Measurements from ENCODE around the gene PTPRS.

The PTPRS gene

DNA sequence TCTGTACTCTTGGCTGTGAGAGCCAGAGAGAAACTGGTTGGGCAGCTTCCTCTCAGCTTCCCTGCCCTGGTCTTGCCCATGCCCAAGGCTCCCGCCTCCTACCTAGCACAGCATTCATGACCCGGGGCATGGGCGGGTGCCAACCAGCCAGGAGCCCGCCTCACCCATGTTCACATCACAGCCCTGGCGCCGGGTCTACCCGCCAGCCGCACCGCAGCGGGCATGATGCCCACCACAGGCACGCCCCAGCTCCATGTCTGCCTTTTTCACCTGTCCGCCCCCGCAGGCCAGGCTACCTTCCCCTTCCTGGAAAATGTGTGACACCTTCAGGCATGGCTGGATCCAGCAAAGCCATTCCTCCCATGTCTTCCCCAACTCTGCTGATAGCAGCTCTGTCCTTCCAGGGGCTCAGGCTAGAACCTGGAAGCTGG is 42.1 kb downstream of the PTPRS start:
- CTCF ChIA-PET: no interaction called here
- POLR2A ChIA-PET: no interaction called here
- no peak for DNase-seq (ENCODE audit: extremely low spot score)
- TF ChIP-seq FOXM1 (IDR thresholded peaks at IDR 0.05; ENCODE audit: borderline replicate concordance) (no peak), FOXK2 (IDR thresholded peaks at IDR 0.05) (no peak), FOXA1 (IDR thresholded peaks at IDR 0.05) (no peak), ELF4 (IDR thresholded peaks at IDR 0.05) (no peak), BHLHE40 (IDR thresholded peaks at IDR 0.05; ENCODE audit: borderline replicate concordance) (no peak), LEF1 (IDR thresholded peaks at IDR 0.05; ENCODE audit: borderline replicate concordance) (no peak), TARDBP (IDR thresholded peaks at IDR 0.05) (no peak), SP1 (IDR thresholded peaks at IDR 0.05) (no peak)

DNA sequence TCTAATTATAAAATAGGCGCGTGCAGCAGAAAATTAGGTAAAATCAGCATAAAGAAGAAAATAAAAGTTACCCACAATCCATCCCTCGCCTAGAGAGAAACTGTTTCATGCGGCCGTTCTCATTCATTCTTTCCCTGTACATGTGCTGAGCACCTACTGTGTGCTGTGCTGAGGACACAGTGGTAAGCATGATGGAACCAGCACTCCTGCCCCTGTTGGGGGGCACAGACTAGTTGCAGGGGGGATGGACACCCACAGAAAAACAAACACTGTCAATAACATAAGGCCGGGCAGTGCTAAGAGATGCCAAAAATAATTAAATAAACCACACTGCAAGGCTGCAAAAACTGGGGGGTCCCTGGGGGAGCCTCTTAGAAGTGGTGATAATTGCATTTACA is 43.3 kb downstream of the PTPRS start:
- TF ChIP-seq BHLHE40 (IDR thresholded peaks at IDR 0.05; ENCODE audit: borderline replicate concordance) (no peak), LEF1 (IDR thresholded peaks at IDR 0.05; ENCODE audit: borderline replicate concordance) (no peak), ELF4 (IDR thresholded peaks at IDR 0.05) (no peak), TARDBP (IDR thresholded peaks at IDR 0.05) (no peak), SUZ12 (IDR thresholded peaks at IDR 0.05) (no peak), NFRKB (IDR thresholded peaks at IDR 0.05) (no peak), FOXA1 (IDR thresholded peaks at IDR 0.05) (no peak), FOXM1 (IDR thresholded peaks at IDR 0.05; ENCODE audit: borderline replicate concordance) (no peak), SP1 (IDR thresholded peaks at IDR 0.05) (no peak), ARNT (IDR thresholded peaks at IDR 0.05) (no peak)
- TF ChIP-seq, protein P1, sequence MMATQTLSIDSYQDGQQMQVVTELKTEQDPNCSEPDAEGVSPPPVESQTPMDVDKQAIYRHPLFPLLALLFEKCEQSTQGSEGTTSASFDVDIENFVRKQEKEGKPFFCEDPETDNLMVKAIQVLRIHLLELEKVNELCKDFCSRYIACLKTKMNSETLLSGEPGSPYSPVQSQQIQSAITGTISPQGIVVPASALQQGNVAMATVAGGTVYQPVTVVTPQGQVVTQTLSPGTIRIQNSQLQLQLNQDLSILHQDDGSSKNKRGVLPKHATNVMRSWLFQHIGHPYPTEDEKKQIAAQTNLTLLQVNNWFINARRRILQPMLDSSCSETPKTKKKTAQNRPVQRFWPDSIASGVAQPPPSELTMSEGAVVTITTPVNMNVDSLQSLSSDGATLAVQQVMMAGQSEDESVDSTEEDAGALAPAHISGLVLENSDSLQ (IDR thresholded peaks at IDR 0.05): no peak
- DNase-seq (ENCODE audit: extremely low spot score): no peak
- CTCF ChIA-PET: interaction anchor here (0.5 kb wide), 1 partner anchor 312 kb away, joined by 5 read pairs; no protein-coding TSS in a partner anchor
- POLR2A ChIA-PET: no interaction called here

DNA sequence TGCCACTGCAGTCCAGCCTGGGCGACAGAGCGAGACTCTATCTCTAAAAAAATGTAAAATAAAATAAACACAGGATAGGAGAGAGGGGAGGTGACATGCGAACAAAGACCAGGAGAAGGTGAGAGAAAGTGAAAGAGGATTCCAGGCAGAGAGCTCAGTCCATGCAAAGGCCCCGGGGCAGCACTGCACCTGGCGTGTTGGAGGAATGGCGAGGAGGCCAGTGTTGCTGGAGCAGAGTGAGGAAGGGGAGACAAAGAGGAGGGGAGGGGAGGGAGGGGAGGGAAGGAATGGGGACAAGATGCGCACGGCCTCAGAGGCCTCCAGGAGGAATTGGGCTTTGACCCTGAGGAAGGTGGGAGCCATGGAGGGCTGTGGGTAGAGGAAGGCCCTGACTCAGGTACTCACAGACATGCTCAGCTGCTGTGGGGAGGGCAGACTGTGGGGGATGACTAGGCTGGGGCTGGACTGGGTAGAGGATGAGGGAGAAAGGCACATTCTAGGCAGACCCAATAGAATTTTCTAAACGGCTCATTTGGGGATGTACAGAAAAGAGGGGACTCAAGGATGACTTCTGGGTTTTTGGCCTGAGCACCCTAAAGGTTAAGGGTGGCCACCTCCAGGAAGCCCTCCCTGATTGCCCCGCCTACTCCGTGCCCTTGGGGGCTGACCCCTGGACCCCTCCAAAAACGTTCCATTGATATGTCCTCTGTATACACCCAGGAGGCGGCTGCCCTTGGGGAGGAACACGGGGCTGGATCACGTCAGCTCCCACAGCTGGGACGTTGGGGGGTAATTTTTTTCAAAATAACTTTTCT is 43.9 kb downstream of the PTPRS start:
- ChIA-PET CTCF (interaction anchor here (0.5 kb wide), 1 partner anchor 311 kb away, joined by 5 read pairs; no protein-coding TSS in a partner anchor), POLR2A (no interaction called here)
- no peak for TF ChIP-seq FOXM1 (IDR thresholded peaks at IDR 0.05; ENCODE audit: borderline replicate concordance)
- no peak for TF ChIP-seq TARDBP (IDR thresholded peaks at IDR 0.05)
- TF ChIP-seq NFRKB (IDR thresholded peaks at IDR 0.05): no peak
- TF ChIP-seq L3MBTL2 (conservative IDR thresholded peaks at IDR 0.05): no peak
- TF ChIP-seq LEF1 (IDR thresholded peaks at IDR 0.05; ENCODE audit: borderline replicate concordance): no peak
- TF ChIP-seq FOXK2 (IDR thresholded peaks at IDR 0.05): no peak
- TF ChIP-seq SP1 (IDR thresholded peaks at IDR 0.05): no peak
- no peak for TF ChIP-seq ARNT (IDR thresholded peaks at IDR 0.05)
- no peak for TF ChIP-seq BHLHE40 (IDR thresholded peaks at IDR 0.05; ENCODE audit: borderline replicate concordance)
- TF ChIP-seq, protein P1 (IDR thresholded peaks at IDR 0.05): no peak
- no peak for DNase-seq (ENCODE audit: extremely low spot score)

DNA sequence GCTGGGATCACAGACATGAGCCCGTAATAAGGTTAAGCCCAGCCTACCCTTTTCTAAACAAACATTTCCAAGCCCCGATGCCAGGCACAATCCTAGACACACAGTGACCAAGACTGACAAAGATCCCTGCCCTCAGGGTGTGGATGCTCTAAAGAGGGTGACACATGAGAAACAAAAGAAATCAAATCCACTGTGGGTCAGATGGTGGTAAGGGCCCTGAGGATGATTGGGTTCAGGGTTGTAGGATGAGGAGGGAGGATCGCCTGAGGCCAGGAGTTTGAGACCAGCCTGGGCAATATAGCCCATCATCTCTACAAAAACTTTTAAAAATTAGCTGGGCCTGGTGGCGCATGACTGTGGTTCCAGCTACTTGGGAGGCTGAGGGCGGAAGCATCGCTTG is 44.6 kb downstream of the PTPRS start:
- ChIA-PET POLR2A (no interaction called here), CTCF (no interaction called here)
- DNase-seq (ENCODE audit: extremely low spot score): no peak
- no peak for TF ChIP-seq FOXK2 (IDR thresholded peaks at IDR 0.05)
- TF ChIP-seq ZNF384 (IDR thresholded peaks at IDR 0.05): no peak
- TF ChIP-seq, protein P1 (IDR thresholded peaks at IDR 0.05): no peak
- TF ChIP-seq TARDBP (IDR thresholded peaks at IDR 0.05): no peak
- no peak for TF ChIP-seq HDGF (IDR thresholded peaks at IDR 0.05; ENCODE audit: borderline replicate concordance)
- TF ChIP-seq LEF1 (IDR thresholded peaks at IDR 0.05; ENCODE audit: borderline replicate concordance): no peak
- TF ChIP-seq ELF4 (IDR thresholded peaks at IDR 0.05): no peak
- TF ChIP-seq SP1 (IDR thresholded peaks at IDR 0.05): no peak

DNA sequence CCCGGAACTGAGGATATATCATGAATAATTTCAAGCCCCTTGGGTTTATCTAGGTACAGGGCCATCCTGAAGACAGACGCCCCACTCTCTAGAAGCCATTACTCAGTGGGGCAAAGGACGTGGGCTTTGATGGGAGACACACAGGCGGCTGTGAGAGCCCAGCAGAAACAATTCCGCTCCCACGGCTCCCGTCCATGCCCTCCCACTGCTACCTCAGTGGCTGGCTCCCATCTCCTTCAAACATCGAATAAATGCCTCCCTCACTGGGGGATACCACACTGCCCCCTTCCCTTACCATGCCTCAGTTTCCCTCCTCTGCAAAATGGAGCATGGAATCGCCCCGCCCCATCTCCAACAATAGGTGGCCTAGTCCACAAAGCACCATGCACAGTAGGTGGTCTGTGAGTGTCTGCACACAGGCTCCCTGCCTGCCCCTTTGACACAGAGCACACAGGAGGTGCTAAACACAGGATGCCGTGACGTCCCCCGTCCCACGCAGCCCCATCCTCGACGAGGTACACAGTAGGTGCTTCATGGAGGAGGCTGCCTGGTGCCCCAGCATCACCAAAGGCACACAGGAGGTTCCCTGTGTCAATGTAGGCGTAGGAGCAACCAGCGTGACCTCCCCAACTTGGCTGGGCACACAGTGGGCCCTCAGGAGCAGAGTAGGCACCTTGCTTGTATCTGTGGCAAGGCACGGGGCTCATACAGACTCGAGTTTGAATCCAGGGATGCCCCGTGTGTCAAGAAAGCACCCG is 46.0 kb downstream of the PTPRS start:
- POLR2A ChIA-PET: no interaction called here
- TF ChIP-seq L3MBTL2 (conservative IDR thresholded peaks at IDR 0.05): no peak
- no peak for TF ChIP-seq ZNF384 (IDR thresholded peaks at IDR 0.05)
- TF ChIP-seq LEF1 (IDR thresholded peaks at IDR 0.05; ENCODE audit: borderline replicate concordance): no peak
- CTCF ChIA-PET: no interaction called here
- DNase-seq (ENCODE audit: extremely low spot score): no peak

DNA sequence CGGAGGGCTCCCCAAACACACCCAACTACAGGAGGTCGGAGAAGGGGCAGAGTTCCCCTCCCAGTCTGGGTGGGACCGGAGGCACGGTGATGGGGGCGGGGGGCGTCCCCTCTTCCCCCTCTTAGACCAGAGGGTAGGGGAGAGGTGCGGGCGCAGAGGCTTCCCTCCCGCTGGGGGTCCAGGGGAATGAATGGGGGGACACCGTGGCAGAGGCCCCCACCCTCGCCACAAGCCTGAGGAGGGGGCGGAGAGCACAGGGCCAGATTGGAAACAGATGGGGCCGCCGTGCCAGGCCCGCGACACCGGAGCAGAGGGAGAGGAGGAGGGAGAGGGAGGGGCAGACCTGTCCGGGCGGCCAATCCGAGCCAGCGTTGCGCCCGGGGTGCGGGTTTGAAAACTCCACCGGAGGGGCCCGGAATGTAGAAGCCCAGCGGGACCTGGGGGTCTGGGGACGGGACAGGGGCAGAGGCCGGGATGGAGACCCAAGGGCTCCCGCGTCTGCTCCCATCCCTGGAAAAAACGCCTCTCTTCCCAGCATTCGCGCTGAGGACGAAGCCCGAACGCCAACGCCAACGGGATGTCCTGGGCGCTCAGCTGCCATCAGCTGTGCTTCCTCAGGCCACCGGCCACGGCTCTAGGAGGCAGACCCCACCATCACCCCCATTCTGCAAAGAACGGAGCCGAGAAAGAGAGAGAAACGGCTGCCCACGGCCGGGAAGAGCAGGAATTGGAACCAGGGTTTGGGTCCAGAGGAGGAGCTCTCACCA is 46.8 kb downstream of the PTPRS start:
- POLR2A ChIA-PET: interaction anchor here (0.6 to 1.9 kb wide), 4 partner anchors 11 to 74 kb away, joined by 3 to 9 read pairs (median 4); partner anchors contain the start of gene PTPRS
- DNase-seq (ENCODE audit: extremely low spot score): peak; percentile 60
- CTCF ChIA-PET: no interaction called here
- TF ChIP-seq BHLHE40 (IDR thresholded peaks at IDR 0.05; ENCODE audit: borderline replicate concordance) (no peak), LEF1 (IDR thresholded peaks at IDR 0.05; ENCODE audit: borderline replicate concordance) (no peak), FOXM1 (IDR thresholded peaks at IDR 0.05; ENCODE audit: borderline replicate concordance) (no peak), CTBP1 (IDR thresholded peaks at IDR 0.05; ENCODE audit: borderline replicate concordance) (no peak), SUZ12 (IDR thresholded peaks at IDR 0.05) (no peak), ARNT (IDR thresholded peaks at IDR 0.05) (no peak), FOXK2 (IDR thresholded peaks at IDR 0.05) (no peak), FOXA1 (IDR thresholded peaks at IDR 0.05) (no peak), TARDBP (IDR thresholded peaks at IDR 0.05) (no peak), ZNF384 (IDR thresholded peaks at IDR 0.05) (no peak), L3MBTL2 (conservative IDR thresholded peaks at IDR 0.05) (no peak), HDGF (IDR thresholded peaks at IDR 0.05; ENCODE audit: borderline replicate concordance) (no peak), SP1 (IDR thresholded peaks at IDR 0.05) (no peak), NFRKB (IDR thresholded peaks at IDR 0.05) (no peak), ELF4 (IDR thresholded peaks at IDR 0.05) (no peak)
- TF ChIP-seq, protein P1 (IDR thresholded peaks at IDR 0.05): no peak

Data from HEK293T (cell line).